GM21447 (cell line): ENCODE measurements around the gene DGAT2.
A peak's percentile ranks its signal among the peaks of the same experiment; 100 is the strongest.

Experiments used
- ATAC-seq: cut with Tn5 transposase; IDR thresholded peaks from one replicate; pipeline ENCODE4 v1.9.1; 2021; ENCODE audit not compliant: unreplicated experiment

DGAT2 gene

GRCh38 chr11:75800728-75801361 is 32.3 kb downstream of the DGAT2 start:
- no peak for ATAC-seq

DNA sequence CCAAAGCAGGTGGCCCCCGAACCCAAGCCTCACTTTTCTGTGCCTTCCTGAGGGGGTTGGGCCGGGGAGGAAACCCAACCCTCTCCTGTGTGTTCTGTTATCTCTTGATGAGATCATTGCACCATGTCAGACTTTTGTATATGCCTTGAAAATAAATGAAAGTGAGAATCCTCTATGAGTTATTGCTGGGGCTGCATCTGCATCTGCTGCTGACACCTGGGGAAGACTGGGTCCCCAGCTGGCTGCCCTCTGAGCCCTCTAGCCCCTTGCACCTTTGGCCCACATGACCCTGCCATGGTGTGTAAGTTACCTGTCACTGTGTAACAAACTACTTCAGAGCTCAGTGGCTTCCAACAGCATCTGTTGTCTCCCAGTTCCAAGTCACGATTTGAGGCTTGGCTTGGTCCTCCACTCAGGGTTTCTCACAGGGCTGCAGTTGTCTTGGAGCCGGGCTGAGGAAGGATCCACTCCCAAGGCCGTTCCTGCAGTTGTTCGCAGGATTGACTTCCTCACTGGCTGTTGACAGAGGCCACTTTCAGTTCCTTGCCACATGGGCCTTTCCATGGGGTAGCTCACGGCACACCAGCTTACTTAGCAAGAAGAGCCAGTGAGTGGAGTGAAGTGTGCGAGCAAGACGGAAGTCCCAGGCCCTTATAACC is 32.9 kb downstream of the DGAT2 start:
- ATAC-seq = no peak

- no peak for ATAC-seq
Observed at GRCh38 chr11:75802021-75802912, 33.7 kb downstream of the DGAT2 start.

GRCh38 chr11:75802913-75803820 is 34.6 kb downstream of the DGAT2 start:
- peak; percentile 58 for ATAC-seq

GRCh38 chr11:75809111-75809510 is 40.5 kb downstream of the DGAT2 start:
- no peak for ATAC-seq

GRCh38 chr11:75809991-75810390 is 41.4 kb downstream of the DGAT2 start:
- no peak for ATAC-seq

DNA sequence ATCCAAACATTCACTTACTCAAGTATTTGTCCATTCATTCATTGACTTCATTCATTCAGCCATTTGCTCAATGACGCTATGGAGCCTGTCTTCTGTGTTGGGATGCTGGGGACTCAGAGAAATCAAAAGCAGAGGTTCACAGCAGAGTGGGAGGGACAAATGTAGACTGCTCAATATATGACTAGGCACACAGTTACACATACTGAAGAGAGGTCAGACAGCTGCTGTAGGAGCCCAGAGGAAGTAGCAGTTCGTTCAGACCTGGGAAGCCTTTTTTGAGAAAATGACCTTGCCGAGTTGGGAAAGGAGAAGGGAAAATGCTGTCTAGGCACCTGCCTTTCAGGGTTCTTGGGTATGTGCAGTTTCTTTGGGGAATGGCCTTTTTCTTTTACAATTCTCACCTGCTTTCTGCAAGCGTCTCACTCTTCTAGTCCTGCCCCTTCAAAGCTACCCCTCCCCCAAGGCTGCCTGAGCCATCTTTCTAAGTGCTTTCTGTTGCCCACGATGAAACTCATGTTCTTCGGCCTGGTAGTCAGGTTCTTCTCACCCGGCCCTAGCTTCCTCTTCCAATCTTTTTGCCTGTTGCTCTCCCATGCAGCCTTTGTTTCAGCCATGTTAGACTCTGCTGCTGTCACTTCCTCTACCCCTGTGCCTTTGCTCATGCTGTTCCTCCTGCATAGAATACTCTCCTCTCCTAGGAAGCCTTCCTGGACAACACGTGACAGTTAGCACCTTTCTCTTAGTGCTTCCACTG is 42.2 kb downstream of the DGAT2 start:
- no peak for ATAC-seq

DNA sequence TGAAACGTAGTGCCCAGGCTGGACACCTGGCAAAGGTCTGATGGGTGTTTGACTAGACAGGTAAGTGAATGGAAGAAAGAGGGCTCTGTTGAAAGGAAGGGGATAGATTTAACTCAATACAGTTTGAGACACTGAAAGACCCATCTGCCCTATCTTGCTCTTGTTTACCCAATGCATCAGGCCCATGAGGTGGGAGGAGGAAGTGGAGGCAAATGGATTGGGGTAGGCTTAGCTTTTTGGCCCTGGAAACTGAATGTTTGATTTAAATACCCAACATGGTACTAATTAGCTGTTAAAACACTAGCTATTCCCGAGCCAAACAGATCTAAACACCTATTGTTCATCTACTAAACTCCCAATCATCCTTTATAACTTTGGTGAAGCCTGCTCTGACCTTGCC is 42.9 kb downstream of the DGAT2 start:
- no peak for ATAC-seq

GRCh38 chr11:75812542-75813040 is 44.0 kb downstream of the DGAT2 start:
- no peak for ATAC-seq

- ATAC-seq = no peak
Observed at GRCh38 chr11:75813124-75813523, 44.5 kb downstream of the DGAT2 start.

GRCh38 chr11:75813622-75814039 is 45.1 kb downstream of the DGAT2 start:
- ATAC-seq = no peak

- peak; percentile 20 for ATAC-seq
Observed at GRCh38 chr11:75814363-75814676, 45.7 kb downstream of the DGAT2 start.

DNA sequence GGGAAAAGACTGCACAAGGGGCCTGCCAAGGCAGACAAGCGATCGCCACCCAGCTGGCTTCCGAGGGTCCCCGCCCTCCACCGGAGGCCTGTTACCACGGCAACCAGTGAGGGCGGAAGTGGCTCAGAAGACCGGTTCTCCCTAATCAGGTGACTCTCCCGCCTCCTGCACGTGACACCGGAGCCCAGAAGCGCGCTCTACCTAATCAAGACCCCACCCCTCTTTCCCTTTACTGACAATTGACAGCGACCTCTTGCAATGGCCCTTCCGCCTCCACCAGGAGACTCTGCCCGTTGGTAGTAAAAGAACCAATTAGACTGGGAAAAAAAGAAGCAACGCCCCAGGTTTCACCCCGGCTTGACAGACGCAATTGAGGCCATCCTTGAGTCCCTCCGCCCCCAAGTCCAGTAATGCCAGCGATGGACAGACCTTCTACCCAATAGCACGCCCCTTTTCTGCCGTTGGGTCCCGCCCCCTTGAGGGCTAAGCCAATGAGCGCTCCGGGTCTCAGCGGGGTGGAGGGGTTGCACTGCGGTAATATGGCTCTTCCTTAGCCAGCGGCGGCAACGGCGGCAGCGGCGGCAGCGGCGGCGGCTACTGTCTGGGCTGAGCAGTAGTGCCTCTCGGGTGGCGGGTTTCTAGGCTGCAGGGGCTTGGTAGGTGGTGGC is 46.2 kb downstream of the DGAT2 start, which contains the start of gene UVRAG:
Gene UVRAG (plus strand): TSS at position 534 of the 668 bp plus-strand sequence. CDS start 198 bp downstream, outside the sequence.
- ATAC-seq = peak; percentile 75

DNA sequence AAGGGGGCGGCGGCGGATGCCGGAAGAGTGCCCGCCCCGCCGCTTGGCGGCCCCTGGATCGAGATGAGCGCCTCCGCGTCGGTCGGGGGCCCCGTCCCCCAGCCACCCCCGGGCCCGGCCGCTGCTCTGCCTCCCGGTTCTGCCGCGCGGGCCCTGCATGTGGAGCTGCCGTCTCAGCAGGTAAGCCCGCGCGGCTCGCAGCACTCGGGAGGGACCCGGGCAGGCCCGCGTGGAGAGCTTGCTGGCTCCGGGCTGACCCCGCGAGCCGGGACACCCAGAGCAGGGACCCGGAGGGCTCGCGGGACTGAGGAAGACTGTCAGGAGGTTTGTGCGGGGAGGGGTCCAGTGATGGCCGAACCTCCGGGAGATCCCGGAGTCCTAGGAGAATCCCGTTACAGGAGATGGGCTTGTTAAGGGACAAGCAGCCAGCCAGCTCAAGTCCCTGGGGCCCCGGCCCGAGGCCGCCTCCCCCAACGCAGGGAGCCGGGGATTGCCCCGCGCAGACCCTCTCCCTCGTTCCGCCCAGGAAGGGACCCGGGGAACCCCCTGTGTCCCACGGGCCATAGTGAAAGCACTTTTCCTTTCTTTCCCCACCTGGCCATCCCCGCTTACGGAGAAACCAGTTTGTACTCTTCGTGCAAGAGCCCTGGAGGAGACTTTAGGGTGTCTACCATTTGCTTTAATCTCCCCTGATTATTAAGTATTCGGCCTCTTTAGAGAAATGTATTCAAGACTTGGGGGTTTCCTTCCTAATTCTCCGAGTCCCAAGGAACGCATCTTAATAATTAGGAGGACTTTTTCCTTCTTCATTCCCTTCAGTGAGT is 47.0 kb downstream of the DGAT2 start:
- ATAC-seq = peak; percentile 11

DNA sequence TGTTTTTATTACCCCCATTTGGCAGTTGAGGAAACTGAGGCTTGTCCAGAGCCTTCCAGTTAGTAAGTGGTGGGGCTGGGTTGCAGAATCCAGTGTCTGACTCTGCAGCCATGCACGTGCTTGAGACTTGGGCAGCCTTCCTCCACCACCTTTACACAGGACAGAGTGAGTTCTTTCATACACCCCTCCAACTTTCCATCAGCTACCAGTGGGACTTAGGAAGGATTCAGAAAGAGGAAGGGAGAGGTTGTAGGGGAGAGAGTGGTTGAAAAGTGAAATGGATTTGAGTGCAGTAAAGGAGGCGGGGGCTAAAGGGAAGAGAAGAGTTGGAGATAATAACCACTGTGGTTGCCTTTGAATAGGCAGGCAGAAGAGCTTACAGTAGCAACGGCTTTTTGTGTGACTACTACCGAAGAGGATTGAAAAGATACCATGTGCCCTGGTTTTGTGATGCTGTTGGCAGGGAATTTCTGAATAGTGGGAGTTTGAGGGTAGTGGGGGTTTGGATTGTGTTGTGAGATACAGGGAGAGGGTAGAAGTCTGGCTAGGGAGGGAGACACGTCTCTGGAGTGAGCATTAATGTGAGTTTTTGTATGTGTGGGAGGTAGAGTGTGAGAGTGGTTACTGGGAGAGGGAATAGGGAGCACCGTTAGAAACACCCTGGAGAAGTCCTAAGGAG is 48.1 kb downstream of the DGAT2 start:
- no peak for ATAC-seq

DNA sequence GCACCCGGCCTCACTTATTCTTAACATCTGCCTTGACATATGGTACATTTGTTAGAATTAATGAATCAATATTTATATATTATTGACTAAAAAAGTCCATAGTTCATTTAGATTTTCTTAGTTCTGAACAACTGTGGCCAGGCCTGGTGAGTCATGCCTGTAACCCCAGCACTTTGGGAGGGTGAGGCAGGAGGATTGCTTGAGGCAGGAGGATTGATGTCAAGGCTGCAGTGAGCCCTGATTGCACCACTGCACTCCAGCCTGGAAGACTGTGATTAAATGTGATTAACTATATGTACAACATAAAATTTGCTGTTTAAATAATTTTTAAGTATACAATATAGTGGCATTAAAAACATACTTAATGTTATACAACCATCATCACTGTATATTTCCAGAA is 52.1 kb downstream of the DGAT2 start:
- no peak for ATAC-seq

DNA sequence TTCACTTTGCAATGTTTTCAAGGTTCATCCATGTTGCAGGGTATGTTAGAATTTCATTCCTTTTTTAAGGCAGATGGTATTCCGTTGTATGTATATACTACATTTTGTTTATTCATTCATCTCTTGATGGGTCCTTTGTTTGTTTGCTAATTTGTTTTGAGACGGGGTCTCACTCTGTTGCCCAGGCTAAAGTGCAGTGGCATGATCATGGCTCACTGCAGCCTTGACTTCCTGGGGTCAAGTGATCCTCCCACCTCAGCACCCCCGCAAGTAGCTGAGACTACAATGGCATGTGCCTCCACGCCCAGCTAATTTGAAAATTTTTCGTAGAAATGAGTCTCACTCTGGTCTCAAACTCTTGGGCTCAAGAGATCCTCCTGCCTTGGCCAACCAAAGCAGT is 52.6 kb downstream of the DGAT2 start:
- no peak for ATAC-seq

- ATAC-seq = no peak
Observed at GRCh38 chr11:75822541-75822940, 54.0 kb downstream of the DGAT2 start.
